Right lobe of liver (tissue), 6 donors: ENCODE data around the gene B4GALT5. TPM values are rescaled to one million over a fixed set of nuclear protein-coding genes. Genes with fewer than 3 reads are reported as not detected.

Source experiments
- ATAC-seq, 4 donors: fragments of 200-7000 bp; cut with Tn5 transposase; one replicate each; pipeline ENCODE4 v1.9.1; 2020; ENCODE audit warnings: mild to moderate bottlenecking in 4 of 4, moderate library complexity in 4 of 4
- DNase-seq, 3 donors: peaks; one replicate each; pipeline ENCODE4 v3.0.0-alpha.2; 2020
- H3K27ac ChIP-seq, 3 donors: fragments of 200-600 bp; one replicate each; pipeline ENCODE4 v1.8.0; 2022
- H3K27me3 ChIP-seq, 2 donors: fragments of 200-600 bp; one replicate each; pipeline ENCODE4 v1.8.0; 2022
- H3K36me3 ChIP-seq, 4 donors: fragments of 200-600 bp; sonication (generic) in 1 of 4; one replicate each; pipeline versions ENCODE4 v1.5.1 to v1.8.0; 2017 to 2022; ENCODE audit warnings: control low read depth in 1 of 4
- H3K4me1 ChIP-seq, 4 donors: fragments of 200-600 bp; sonication (generic) in 1 of 4; one replicate each; pipeline versions ENCODE4 v1.5.1 to v1.8.0; 2017 to 2022; ENCODE audit warnings: control low read depth in 1 of 4
- H3K4me3 ChIP-seq, 3 donors: fragments of 200-600 bp; one replicate each; pipeline ENCODE4 v1.8.0; 2022
- H3K9me3 ChIP-seq, 4 donors: fragments of 200-600 bp; sonication (generic) in 1 of 4; one replicate each; pipeline versions ENCODE4 v1.5.1 to v1.8.0; 2017 to 2022; ENCODE audit warnings: control low read depth in 1 of 4
- POLR2A ChIP-seq: fragments of 450-650 bp; IDR thresholded peaks from one replicate; pipeline ENCODE4 v1.6.1; 2017; ENCODE audit warnings: antibody characterized with exemption, mild to moderate bottlenecking
- WGBS: methylation state at CpG from one replicate; pipeline ENCODE4 v1.1.6; 2018; ENCODE audit warnings: low coverage, low lambda C conversion rate; ENCODE audit not compliant: insufficient coverage; ENCODE audit errors: missing lambda C conversion rate; 5-methylcytosine and 5-hydroxymethylcytosine counted together
- intact Hi-C, 2 donors: fragments of 100-400 bp; cut with DNase I; formaldehyde crosslinking; loops; one replicate each; pipeline versions ENCODE4 v1.11.2 to v1.14.1; 2022
- total RNA-seq, 6 experiments: library from RNA; depleted of rRNA in 2 of 6; stranded (reverse); fragments of >200 nt in 2 of 6; fragmentation: NEBNext Ultra II Directional in 3 of 6; extraction: Animal tissue kit (Norgen Biotek cat#: 25700) in 3 of 6; gene quantifications; one replicate each; pipeline versions ENCODE4 v1.1.0 to v1.2.4, GENCODE V29; 2016 to 2023
- TF ChIP-seq, protein P1 (sequence below), 4 donors: fragments of 200-600 bp in 3 of 4; fragments of 450-650 bp in 1 of 4; IDR thresholded peaks; one replicate each; pipeline versions ENCODE4 v1.5.1 to v1.8.0; 2016 to 2022; ENCODE audit warnings: antibody characterized with exemption in 4 of 4, mild to moderate bottlenecking in 2 of 4
- donor health status: DM: no; HTN: yes; CAD: no.
- donor health status: DM: no; HTN: no; CAD: no.
- donor health status: DM: no; HTN: no; CAD: no.
- donor health status: DM: no; HTN: yes; CAD: no.
- donor health status: DM: no; HTN: yes; CAD: no.

B4GALT5 gene
- total RNA-seq, 6 experiments from 2014 or later: 9.5 to 32.6 (median 15.5) TPM

GRCh38 chr20:49663112-49663511, 50.6 kb downstream of the B4GALT5 start:
- no peak for TF ChIP-seq POLR2A
- TF ChIP-seq, protein P1, sequence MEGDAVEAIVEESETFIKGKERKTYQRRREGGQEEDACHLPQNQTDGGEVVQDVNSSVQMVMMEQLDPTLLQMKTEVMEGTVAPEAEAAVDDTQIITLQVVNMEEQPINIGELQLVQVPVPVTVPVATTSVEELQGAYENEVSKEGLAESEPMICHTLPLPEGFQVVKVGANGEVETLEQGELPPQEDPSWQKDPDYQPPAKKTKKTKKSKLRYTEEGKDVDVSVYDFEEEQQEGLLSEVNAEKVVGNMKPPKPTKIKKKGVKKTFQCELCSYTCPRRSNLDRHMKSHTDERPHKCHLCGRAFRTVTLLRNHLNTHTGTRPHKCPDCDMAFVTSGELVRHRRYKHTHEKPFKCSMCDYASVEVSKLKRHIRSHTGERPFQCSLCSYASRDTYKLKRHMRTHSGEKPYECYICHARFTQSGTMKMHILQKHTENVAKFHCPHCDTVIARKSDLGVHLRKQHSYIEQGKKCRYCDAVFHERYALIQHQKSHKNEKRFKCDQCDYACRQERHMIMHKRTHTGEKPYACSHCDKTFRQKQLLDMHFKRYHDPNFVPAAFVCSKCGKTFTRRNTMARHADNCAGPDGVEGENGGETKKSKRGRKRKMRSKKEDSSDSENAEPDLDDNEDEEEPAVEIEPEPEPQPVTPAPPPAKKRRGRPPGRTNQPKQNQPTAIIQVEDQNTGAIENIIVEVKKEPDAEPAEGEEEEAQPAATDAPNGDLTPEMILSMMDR (IDR thresholded peaks at IDR 0.05): no peak

GRCh38 chr20:49661560-49662329, 51.9 kb downstream of the B4GALT5 start:
- WGBS: 76% methylated on average over 8 of the region's 8 CpGs
- Histone ChIP-seq H3K4me3 (no peak overlapping the region), H3K27ac (no peak overlapping the region), H3K36me3 (no peaks in the 10 kb centered on the region), H3K27me3 (no peaks in the 10 kb centered on the region), H3K9me3 (no peaks in the 10 kb centered on the region), H3K4me1 (peaks cover 0 to 53% (median 4%) of the 10 kb centered on the region in 4 donors)
- no peak for TF ChIP-seq POLR2A
- TF ChIP-seq, protein P1 (IDR thresholded peaks at IDR 0.05): no peak
- DNase-seq: no peak
- intact Hi-C loops: no loop called here
- ATAC-seq: peak in 1 of 4 donors; percentile 15

More at GRCh38 chr20:49663112-49663511, 50.6 kb downstream of the B4GALT5 start:
- Histone ChIP-seq H3K27ac (no peak overlapping the region), H3K4me1 (peaks cover 0 to 48% (median 0%) of the 10 kb centered on the region in 4 donors), H3K27me3 (no peaks in the 10 kb centered on the region), H3K4me3 (no peak overlapping the region), H3K9me3 (no peaks in the 10 kb centered on the region), H3K36me3 (no peaks in the 10 kb centered on the region)
- ATAC-seq (no peak), DNase-seq (no peak)
- intact Hi-C loops: no loop called here

DNA sequence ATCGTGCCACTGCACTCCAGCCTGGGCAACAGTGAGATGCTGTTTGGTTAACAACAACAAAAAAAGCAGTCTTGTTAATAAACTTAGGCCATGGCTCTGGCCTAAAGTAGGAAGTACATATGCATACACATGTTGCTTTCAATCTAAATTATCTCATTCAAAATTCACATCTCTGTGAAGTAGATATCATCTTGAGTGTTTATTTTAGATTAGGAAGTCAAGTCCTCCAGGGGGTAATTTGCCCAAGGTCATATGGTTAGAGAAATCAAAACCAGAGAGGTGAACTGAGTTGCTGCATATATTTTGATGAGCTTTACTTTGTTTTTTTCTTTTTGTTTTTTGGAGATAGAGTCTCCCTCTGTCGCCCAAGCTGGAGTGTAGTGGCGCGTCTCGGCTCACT, 52.8 kb downstream of the B4GALT5 start:
- intact Hi-C loops: no loop called here
- Histone ChIP-seq H3K36me3 (no peaks in the 10 kb centered on the region), H3K9me3 (no peaks in the 10 kb centered on the region), H3K27me3 (no peaks in the 10 kb centered on the region), H3K27ac (no peak overlapping the region), H3K4me1 (peaks cover 0 to 61% (median 4%) of the 10 kb centered on the region in 4 donors), H3K4me3 (no peak overlapping the region)
- ATAC-seq: no peak
- WGBS: 97% methylated on average over 5 of the region's 5 CpGs
- TF ChIP-seq, protein P1 (IDR thresholded peaks at IDR 0.05): no peak
- no peak for TF ChIP-seq POLR2A
- no peak for DNase-seq

DNA sequence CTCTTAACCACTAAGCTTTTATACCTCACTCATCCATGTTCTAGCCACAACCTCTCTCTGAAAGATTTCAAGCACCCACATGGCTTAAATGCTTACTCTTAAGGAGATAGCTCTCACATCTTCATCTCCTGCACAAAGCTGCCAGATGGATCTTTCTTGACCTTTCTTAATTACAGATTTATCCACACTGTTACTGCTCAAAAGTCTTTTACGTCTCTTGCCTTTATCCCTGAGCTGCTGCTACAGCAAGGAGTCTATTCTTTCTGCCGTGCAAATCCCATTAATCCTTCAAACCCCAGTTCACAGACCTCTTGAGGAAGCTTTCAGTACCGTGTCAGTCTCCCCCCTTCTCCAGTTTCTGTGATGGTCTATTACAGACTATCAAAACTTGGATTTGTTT, 54.6 kb downstream of the B4GALT5 start:
- no peak for DNase-seq
- Histone ChIP-seq H3K27me3 (no peaks in the 10 kb centered on the region), H3K4me1 (peaks cover 0 to 61% (median 4%) of the 10 kb centered on the region in 4 donors), H3K4me3 (no peak overlapping the region), H3K36me3 (peaks cover 0 to 10% (median 3%) of the 10 kb centered on the region in 4 donors), H3K27ac (no peak overlapping the region), H3K9me3 (no peaks in the 10 kb centered on the region)
- no peak for TF ChIP-seq POLR2A
- TF ChIP-seq, protein P1 (IDR thresholded peaks at IDR 0.05): no peak
- WGBS: 83% methylated on average over 3 of the region's 3 CpGs
- no peak for ATAC-seq
- intact Hi-C loops: no loop called here
